Parathyroid adenoma (tissue), 2 donors: Measurements from ENCODE around the gene MAML2.

Source experiments
- H2AFZ ChIP-seq: fragments of 300-600 bp; sonication (generic); one replicate; pipeline ENCODE4 v1.7.0; 2017; ENCODE audit warnings: antibody characterized with exemption, mild to moderate bottlenecking
- H3K27ac ChIP-seq: fragments of 300-600 bp; sonication (generic); one replicate; pipeline ENCODE4 v1.7.0; 2017
- H3K27me3 ChIP-seq: fragments of 300-600 bp; sonication (generic); one replicate; pipeline ENCODE4 v1.7.0; 2017; ENCODE audit warnings: low read length; ENCODE audit not compliant: control insufficient read depth, insufficient read depth
- H3K36me3 ChIP-seq: fragments of 300-600 bp; sonication (generic); one replicate; pipeline ENCODE4 v1.7.0; 2017; ENCODE audit warnings: low read length; ENCODE audit not compliant: control insufficient read depth, insufficient read depth
- H3K4me1 ChIP-seq: fragments of 300-600 bp; sonication (generic); one replicate; pipeline ENCODE4 v1.7.0; 2017; ENCODE audit warnings: control low read depth
- H3K4me2 ChIP-seq: fragments of 300-600 bp; sonication (generic); one replicate; pipeline ENCODE4 v1.7.0; 2017; ENCODE audit warnings: low read length
- H3K4me3 ChIP-seq: fragments of 300-600 bp; sonication (generic); one replicate; pipeline ENCODE4 v1.7.0; 2017; ENCODE audit warnings: low read depth, low read length
- H3K79me2 ChIP-seq: fragments of 300-600 bp; sonication (generic); one replicate; pipeline ENCODE4 v1.7.0; 2017; ENCODE audit warnings: control low read depth
- H3K9ac ChIP-seq: fragments of 300-600 bp; sonication (generic); one replicate; pipeline ENCODE4 v1.7.0; 2017; ENCODE audit warnings: mild to moderate bottlenecking
- H3K9me3 ChIP-seq: fragments of 300-600 bp; sonication (generic); one replicate; pipeline ENCODE4 v1.7.0; 2017; ENCODE audit warnings: low read length; ENCODE audit not compliant: control insufficient read depth
- CTCF ChIP-seq: fragments of 300-600 bp; sonication (generic); IDR thresholded peaks from one replicate; pipeline ENCODE4 v1.7.0; 2017; ENCODE audit warnings: antibody characterized with exemption, mild to moderate bottlenecking
- donor health status: primary hyperparathyroidism.

MAML2 gene

GRCh38 chr11:96388891-96389719 is 46.1 kb upstream of the MAML2 start:
- no peaks in the 10 kb centered on the region for H3K79me2 ChIP-seq
- TF ChIP-seq CTCF: no peak
- H3K4me2 ChIP-seq: peak overlapping the region; percentile 72
- no peaks in the 10 kb centered on the region for H3K36me3 ChIP-seq
- no peak overlapping the region for H3K9ac ChIP-seq
- H3K9me3 ChIP-seq: no peaks in the 10 kb centered on the region
- H3K27me3 ChIP-seq: no peaks in the 10 kb centered on the region
- peak overlapping the region; percentile 60 for H3K4me3 ChIP-seq
- peak overlapping the region; percentile 88 for H2AFZ ChIP-seq
- H3K27ac ChIP-seq: peak overlapping the region; percentile 64
- H3K4me1 ChIP-seq: peaks cover 2% of the 10 kb centered on the region

GRCh38 chr11:96385187-96385586 is 42.2 kb upstream of the MAML2 start:
- H2AFZ ChIP-seq: no peak overlapping the region
- no peak overlapping the region for H3K27ac ChIP-seq
- no peak for TF ChIP-seq CTCF

DNA sequence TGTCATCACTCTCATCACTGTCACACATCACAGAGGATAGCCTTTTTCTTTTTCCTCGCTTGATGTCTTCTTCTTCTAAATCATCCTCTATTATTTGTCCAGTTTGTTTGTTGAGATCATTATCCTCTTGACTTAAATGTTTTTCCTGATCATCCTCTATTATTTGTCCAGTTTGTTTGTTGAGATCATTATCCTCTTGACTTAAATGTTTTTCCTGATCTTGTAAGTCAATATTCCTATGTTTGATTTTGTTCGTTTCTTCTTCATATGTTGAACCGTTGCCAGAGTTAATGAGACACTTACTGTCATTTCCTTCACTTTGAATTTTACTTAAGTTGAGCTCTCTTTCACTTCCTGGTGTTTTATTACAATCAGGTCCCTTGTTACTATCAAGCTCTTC is 41.2 kb upstream of the MAML2 start:
- Histone ChIP-seq H3K9me3 (no peaks in the 10 kb centered on the region), H3K27me3 (no peaks in the 10 kb centered on the region), H3K4me3 (no peak overlapping the region), H3K79me2 (no peaks in the 10 kb centered on the region), H3K9ac (no peak overlapping the region), H2AFZ (no peak overlapping the region), H3K36me3 (no peaks in the 10 kb centered on the region), H3K4me2 (no peak overlapping the region), H3K27ac (no peak overlapping the region), H3K4me1 (peaks cover 2% of the 10 kb centered on the region)
- TF ChIP-seq CTCF: no peak

More at GRCh38 chr11:96385187-96385586, 42.2 kb upstream of the MAML2 start:
- Histone ChIP-seq H3K4me1 (peaks cover 2% of the 10 kb centered on the region), H3K4me3 (no peak overlapping the region), H3K36me3 (no peaks in the 10 kb centered on the region), H3K9me3 (no peaks in the 10 kb centered on the region), H3K9ac (no peak overlapping the region), H3K4me2 (no peak overlapping the region), H3K79me2 (no peaks in the 10 kb centered on the region), H3K27me3 (no peaks in the 10 kb centered on the region)

- no peak overlapping the region for H2AFZ ChIP-seq
- H3K4me2 ChIP-seq: no peak overlapping the region
- TF ChIP-seq CTCF: no peak
- H3K4me1 ChIP-seq: no peaks in the 10 kb centered on the region
- H3K27ac ChIP-seq: no peak overlapping the region
- no peaks in the 10 kb centered on the region for H3K79me2 ChIP-seq
- H3K4me3 ChIP-seq: no peak overlapping the region
- no peak overlapping the region for H3K9ac ChIP-seq
- no peaks in the 10 kb centered on the region for H3K27me3 ChIP-seq
- no peaks in the 10 kb centered on the region for H3K36me3 ChIP-seq
- no peaks in the 10 kb centered on the region for H3K9me3 ChIP-seq
Observed at GRCh38 chr11:96376796-96377195, 33.8 kb upstream of the MAML2 start.

GRCh38 chr11:96373826-96374225 is 30.8 kb upstream of the MAML2 start:
- H3K27me3 ChIP-seq: no peaks in the 10 kb centered on the region
- H3K9ac ChIP-seq: no peak overlapping the region
- no peaks in the 10 kb centered on the region for H3K79me2 ChIP-seq
- H3K36me3 ChIP-seq: no peaks in the 10 kb centered on the region
- no peak overlapping the region for H3K4me3 ChIP-seq
- no peak overlapping the region for H3K4me2 ChIP-seq
- no peak overlapping the region for H2AFZ ChIP-seq
- no peak overlapping the region for H3K27ac ChIP-seq
- no peaks in the 10 kb centered on the region for H3K9me3 ChIP-seq
- TF ChIP-seq CTCF: no peak
- H3K4me1 ChIP-seq: no peaks in the 10 kb centered on the region
